Bone marrow (tissue), 2 donors: ENCODE data around the gene SLC16A5.
"Not testable (repeated sequence)": the region's sequence is repeated elsewhere in the genome, so short reads cannot be mapped to it uniquely, and the experiment has no call there.

Experiments used
- DNase-seq, 2 donors: peaks; one replicate each; lab custom pipeline; 2025; lab: John Stamatoyannopoulos, UW

Gene SLC16A5

DNA sequence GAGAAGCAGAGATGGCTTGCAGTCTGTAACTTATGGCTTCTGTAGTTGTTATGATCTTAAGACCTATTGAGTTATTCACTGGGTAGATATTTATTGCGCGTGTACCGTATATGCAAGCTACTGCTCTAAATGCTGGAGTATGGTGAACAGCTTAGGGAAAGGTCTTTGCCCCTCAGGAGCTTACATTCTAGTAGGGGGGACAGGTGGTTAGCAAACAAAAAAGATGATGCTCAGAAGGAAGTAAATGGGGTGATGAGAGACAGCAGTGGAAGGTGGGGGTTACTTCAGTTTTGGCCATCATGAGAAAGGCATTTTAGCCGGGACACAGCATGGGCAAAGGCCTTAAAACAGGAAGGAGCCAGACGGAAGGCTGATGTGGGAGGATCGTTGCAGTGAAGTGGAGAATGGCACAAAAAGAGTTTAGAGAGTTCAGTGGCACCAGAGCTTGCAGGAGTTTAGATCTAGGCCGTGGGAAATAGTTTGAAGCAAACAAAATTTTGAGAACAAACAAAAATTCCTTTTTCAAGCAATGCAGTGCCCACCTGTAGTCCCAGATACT, 24.1 kb downstream of the SLC16A5 start:
- DNase-seq = no peak

GRCh38 chr17:75113798-75114551, 26.2 kb downstream of the SLC16A5 start:
- DNase-seq = peak; percentile 81 to 91

- no peak for DNase-seq
Measured at GRCh38 chr17:75114552-75115314, 27.0 kb downstream of the SLC16A5 start.

DNA sequence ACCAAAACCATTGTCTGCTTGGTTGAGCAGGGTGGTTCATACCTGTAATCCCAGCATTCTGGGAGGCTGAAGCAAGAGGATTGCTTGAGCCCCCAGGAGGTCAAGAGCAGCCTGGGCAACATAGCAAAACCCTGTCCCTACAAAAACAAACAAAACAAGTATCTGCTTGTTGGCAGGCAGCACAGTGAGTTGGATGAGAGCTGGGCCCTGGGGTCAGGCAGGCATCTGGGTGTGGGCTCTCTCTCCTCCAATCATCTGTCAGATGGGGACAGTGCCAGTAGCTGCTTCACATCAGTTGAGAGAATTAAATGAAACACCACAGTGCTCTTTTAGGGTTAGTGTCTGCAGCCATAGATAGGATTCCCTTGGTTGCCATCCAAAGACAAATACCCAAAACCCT, 27.8 kb downstream of the SLC16A5 start:
- DNase-seq = no peak

- DNase-seq = no peak
Measured at GRCh38 chr17:75116737-75117136, 29.0 kb downstream of the SLC16A5 start.

DNA sequence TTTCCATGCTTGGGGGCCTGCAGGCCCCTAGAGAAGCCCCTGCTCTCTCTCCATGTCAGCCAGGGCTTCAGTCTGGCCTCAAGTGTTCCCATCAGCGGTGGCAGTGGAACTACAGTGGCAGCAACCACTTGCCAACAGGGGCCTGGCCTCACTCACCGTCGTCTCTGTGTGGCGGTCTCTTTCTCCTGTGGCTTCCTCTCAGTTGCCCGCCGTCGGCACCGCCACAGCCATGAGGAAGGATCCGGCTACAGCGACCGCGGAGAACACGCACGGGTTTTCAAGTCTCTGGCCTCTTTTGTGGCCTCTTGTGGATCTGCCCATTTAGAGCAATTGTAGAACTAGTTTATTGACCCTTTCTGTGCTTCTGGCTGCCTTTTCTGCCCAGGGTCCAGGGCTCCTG, 30.6 kb downstream of the SLC16A5 start:
- no peak for DNase-seq

DNA sequence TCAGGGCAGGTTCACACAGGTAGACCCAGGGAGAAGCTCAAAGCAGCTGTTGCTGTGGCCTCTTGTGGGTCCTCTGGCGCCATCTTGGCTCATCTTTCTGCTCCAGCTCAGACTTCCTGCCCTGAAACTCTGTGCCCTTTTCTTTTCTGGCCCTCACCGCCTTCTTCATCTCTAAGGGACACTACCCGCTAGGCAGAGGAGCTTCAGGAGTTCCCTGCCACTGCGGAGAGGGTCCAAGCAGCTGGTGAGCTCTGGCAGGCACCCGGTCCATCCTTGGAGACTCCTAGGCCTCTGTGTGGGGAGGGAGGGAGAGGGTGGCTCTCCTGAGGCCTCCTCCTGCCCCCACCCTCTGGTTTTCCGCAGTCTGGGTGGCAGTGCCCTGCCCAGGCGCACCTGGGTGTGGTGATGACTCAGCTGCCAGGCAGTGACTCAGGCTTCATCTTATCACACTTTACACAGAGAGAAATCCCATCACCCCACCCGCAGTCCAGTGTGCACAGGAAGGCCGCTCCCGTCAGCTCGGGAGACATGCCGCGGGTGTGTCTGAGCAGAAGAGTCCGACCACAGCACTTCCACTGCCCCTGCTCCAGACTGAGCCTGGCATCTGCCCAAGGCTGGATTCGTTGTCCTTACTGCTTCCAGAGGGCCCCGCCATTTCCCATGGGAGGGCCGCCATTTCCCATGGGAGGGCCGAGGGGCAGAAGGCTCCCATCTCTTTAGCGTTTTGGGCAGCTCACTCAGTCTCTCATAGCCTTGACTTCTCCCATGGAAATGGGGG, 36.5 kb downstream of the SLC16A5 start:
- peak; percentile 15 to 80 for DNase-seq

- DNase-seq = no peak
Measured at GRCh38 chr17:75124819-75125162, 37.0 kb downstream of the SLC16A5 start.

DNA sequence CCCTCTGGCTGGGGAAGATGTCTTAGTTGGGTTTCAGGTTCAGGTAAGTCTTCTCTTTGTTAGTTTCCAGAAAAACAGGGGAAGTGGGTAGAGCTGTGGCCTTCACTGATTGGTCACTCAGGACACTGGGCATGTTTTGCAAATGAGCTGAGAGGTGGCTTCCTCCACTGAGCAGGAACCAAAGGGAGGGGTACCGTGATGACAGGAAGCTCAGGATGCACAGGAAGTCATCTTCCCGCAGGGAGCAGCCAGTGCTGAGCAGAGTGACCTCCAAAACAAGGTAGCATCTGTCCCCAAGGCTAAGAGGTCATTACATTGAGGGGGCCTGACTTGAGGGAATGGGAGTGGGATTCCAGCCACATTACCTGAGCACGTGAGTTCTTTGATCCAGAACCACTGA, 38.2 kb downstream of the SLC16A5 start:
- DNase-seq = no peak

GRCh38 chr17:75126954-75127353, 39.2 kb downstream of the SLC16A5 start:
- DNase-seq = no peak

- not testable (repeated sequence) for DNase-seq
Measured at GRCh38 chr17:75127936-75128335, 40.2 kb downstream of the SLC16A5 start.

- no peak for DNase-seq
Measured at GRCh38 chr17:75128694-75129505, 41.1 kb downstream of the SLC16A5 start.

- no peak for DNase-seq
Measured at GRCh38 chr17:75129576-75129975, 41.8 kb downstream of the SLC16A5 start.

GRCh38 chr17:75130059-75130631, 42.4 kb downstream of the SLC16A5 start:
- no peak for DNase-seq

DNA sequence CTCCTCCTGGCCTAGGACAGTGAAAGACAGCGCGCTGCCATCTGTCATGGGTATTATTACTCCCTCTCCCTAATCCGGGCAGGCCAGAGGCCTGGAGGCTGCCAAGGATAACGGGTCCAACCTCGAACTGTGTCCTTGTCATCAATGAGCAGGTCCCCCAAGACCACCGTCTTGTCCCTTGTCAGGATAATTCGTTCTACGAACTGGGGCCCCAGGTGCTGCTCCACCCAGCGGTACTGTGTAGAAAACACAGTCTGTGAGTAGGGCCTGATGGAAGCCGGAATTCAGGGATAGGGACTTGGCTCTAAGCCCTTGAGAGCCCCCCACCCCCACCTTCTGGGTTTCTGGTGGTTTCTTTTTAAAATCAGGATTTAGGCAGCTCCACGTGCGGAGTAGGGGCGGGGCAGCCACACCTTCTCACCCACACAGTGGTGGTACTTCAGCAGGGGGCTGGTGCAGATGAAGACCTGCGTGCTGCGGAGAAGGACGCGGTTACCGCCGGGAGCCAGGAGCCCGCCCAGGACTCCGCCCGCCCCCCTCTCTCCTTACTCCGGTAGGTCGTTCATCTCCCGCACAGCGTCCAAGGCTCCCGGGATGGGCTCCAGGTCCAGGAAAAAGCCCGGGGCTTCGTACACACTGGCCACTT, 43.0 kb downstream of the SLC16A5 start:
- DNase-seq = peak; percentile 32 to 47

- peak; percentile 61 to 66 for DNase-seq
Measured at GRCh38 chr17:75131278-75132017, 43.7 kb downstream of the SLC16A5 start, which contains the start of gene NT5C. Gene NT5C, minus strand, starts transcription at chr17:75131742. Its CDS starts 35 bp downstream, at chr17:75131707.

DNA sequence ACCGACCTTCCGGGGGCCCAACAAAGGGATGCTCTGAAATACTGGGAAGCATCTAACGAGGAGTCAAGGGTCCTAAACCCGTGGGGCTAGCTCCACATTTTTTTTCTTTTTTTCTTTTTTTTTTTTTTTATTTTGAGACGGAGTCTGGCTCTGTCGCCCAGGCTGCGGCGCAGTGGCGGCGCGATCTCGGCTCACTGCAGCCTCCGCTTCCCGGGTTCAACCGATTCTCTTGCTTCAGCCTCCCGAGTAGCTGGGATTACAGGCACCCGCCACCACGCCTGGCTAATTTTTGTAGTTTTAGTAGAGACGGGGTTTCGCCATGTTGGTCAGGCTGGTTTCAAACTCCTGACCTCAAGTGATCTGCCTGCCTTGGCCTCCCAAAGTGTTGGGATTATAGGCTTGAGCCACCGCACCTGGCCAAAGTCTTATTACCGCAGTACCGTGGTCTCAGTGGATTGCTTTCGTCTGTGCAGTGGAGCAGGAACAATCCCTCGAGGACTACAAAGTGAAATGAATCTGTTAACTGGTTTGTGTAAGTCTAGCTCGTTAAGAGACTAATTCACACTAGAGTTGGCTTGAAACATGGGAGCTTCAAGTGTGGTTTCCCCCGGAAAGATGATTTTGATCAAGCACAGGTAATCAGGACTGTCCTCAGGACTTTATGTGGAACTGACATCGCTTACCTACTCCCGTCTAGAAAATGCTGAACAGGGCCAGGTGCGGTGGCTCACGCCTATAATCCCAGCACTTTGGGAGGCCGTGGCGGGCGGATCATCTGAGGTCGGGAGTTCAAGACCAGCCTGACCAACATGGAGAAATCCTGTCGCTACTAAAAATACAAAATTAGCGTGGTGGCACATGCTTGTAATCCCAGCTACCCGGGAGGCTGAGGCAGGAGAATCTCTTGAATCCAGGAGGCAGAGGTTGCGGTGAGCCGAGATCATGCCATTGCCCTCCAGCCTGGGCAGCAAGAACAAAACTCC, 44.6 kb downstream of the SLC16A5 start:
- DNase-seq = not testable (repeated sequence)

GRCh38 chr17:75133001-75133400, 45.2 kb downstream of the SLC16A5 start:
- no peak for DNase-seq
